IMR-90 (cell line): Measurements from ENCODE around the gene ITPK1. TPM values are rescaled to one million over a fixed set of nuclear protein-coding genes. Genes with fewer than 3 reads are reported as not detected.

Source experiments
- ATAC-seq: fragments of 200-7000 bp; cut with Tn5 transposase; 2 replicates; pipeline ENCODE4 v1.9.1; 2020; ENCODE audit warnings: low read depth, mild to moderate bottlenecking, moderate library complexity
- BruUV-seq: library from RNA; stranded (reverse); fragments of 400-500 nt; replicated peaks from 2 replicates; lab custom pipeline; 2021; lab: Mats Ljungman, UMichigan
- CTCF ChIA-PET: fragments of 300-600 bp; formaldehyde crosslinking; extraction: SDS; loops from one replicate; lab custom pipeline; 2021; ENCODE audit warnings: antibody characterized with exemption; lab: Yijun Ruan, JAX
- POLR2A ChIA-PET: fragments of 300-600 bp; sonication (Branson Sonifier 250); formaldehyde crosslinking; loops from one replicate; lab custom pipeline; 2022; ENCODE audit warnings: antibody characterized with exemption; ENCODE audit not compliant: unreplicated experiment; lab: Charles Lee
- DNase-seq: peaks from one replicate; pipeline ENCODE4 v3.0.0; 2013
- H2AFZ ChIP-seq: replicated peaks from 2 replicates; pipeline ENCODE3; 2013; ENCODE audit warnings: low read length, mild to moderate bottlenecking; ENCODE audit not compliant: poor library complexity
- H2AK5ac ChIP-seq: 2 replicates; pipeline ENCODE4 v1.6.1; 2013; ENCODE audit warnings: low read depth, low read length, inconsistent platforms
- H2AK9ac ChIP-seq: replicated peaks from 2 replicates; pipeline ENCODE3; 2013; ENCODE audit warnings: mild to moderate bottlenecking, low read depth, low read length, moderate library complexity; ENCODE audit not compliant: poor library complexity
- H2BK120ac ChIP-seq: 2 replicates; pipeline ENCODE4 v1.6.1; 2013; ENCODE audit warnings: low read depth, low read length, inconsistent platforms
- H2BK15ac ChIP-seq: 3 replicates; pipeline ENCODE4 v1.6.1; 2013; ENCODE audit warnings: low read depth, low read length, inconsistent platforms
- H2BK20ac ChIP-seq: 2 replicates; pipeline ENCODE4 v1.6.1; 2013; ENCODE audit warnings: low read depth, mild to moderate bottlenecking, inconsistent platforms, low read length, moderate library complexity
- H2BK5ac ChIP-seq: 2 replicates; pipeline ENCODE4 v1.6.1; 2013; ENCODE audit warnings: mild to moderate bottlenecking, low read depth, low read length, inconsistent platforms; ENCODE audit not compliant: poor library complexity, severe bottlenecking
- H3K14ac ChIP-seq: replicated peaks from 2 replicates; pipeline ENCODE4 v1.6.1; 2013; ENCODE audit warnings: low read depth, low read length, inconsistent platforms
- H3K18ac ChIP-seq: 2 replicates; pipeline ENCODE4 v1.6.1; 2013; ENCODE audit warnings: low read depth, low read length, control low read depth
- H3K23ac ChIP-seq: 2 replicates; pipeline ENCODE4 v1.6.1; 2013; ENCODE audit warnings: low read depth, low read length, inconsistent platforms
- H3K27ac ChIP-seq: 2 replicates; pipeline ENCODE4 v1.5.1; 2013; ENCODE audit warnings: mild to moderate bottlenecking, control low read depth, low read length; ENCODE audit not compliant: insufficient read depth
- H3K27me3 ChIP-seq: 2 replicates; pipeline ENCODE4 v1.6.1; 2013; ENCODE audit warnings: low read length; ENCODE audit not compliant: control insufficient read depth, insufficient read depth
- H3K36me3 ChIP-seq: 2 replicates; pipeline ENCODE4 v1.6.1; 2013; ENCODE audit warnings: low read length, mixed read lengths; ENCODE audit not compliant: control insufficient read depth, insufficient read depth
- H3K4ac ChIP-seq: 2 replicates; pipeline ENCODE4 v1.6.1; 2013; ENCODE audit warnings: low read depth, low read length, inconsistent platforms
- H3K4me1 ChIP-seq: 2 replicates; pipeline ENCODE4 v1.6.1; 2013; ENCODE audit warnings: low read length, mixed read lengths; ENCODE audit not compliant: control insufficient read depth, insufficient read depth
- H3K4me2 ChIP-seq: 2 replicates; pipeline ENCODE4 v1.6.1; 2013; ENCODE audit warnings: low read depth, mild to moderate bottlenecking, control low read depth, low read length, moderate library complexity
- H3K4me3 ChIP-seq: 2 replicates; pipeline ENCODE4 v1.5.1; 2013; ENCODE audit warnings: low read depth, mild to moderate bottlenecking, control low read depth, low read length, moderate library complexity; ENCODE audit not compliant: insufficient read depth
- H3K56ac ChIP-seq: 2 replicates; pipeline ENCODE4 v1.6.1; 2013; ENCODE audit warnings: low read length, inconsistent platforms; ENCODE audit not compliant: insufficient read depth; ENCODE audit errors: extremely low read depth
- H3K79me1 ChIP-seq, 2 experiments: 2 replicates each; pipeline ENCODE4 v1.6.1; 2013; ENCODE audit warnings: low read length in 2 of 2, inconsistent platforms in 1 of 2, low read depth in 1 of 2
- H3K9ac ChIP-seq: 2 replicates; pipeline ENCODE4 v1.6.1; 2013; ENCODE audit warnings: low read depth, low read length, control low read depth
- H3K9me1 ChIP-seq: 2 replicates; pipeline ENCODE4 v1.6.1; 2013; ENCODE audit warnings: low read length, inconsistent platforms; ENCODE audit not compliant: insufficient read depth
- H3K9me3 ChIP-seq: 2 replicates; pipeline ENCODE4 v1.6.1; 2013; ENCODE audit warnings: low read length; ENCODE audit not compliant: control insufficient read depth, insufficient read depth
- H4K20me1 ChIP-seq: 2 replicates; pipeline ENCODE4 v1.6.1; 2013; ENCODE audit warnings: low read length, inconsistent platforms; ENCODE audit not compliant: insufficient read depth
- H4K5ac ChIP-seq: 2 replicates; pipeline ENCODE4 v1.6.1; 2013; ENCODE audit warnings: mild to moderate bottlenecking, low read depth, low read length, control low read depth
- H4K8ac ChIP-seq, 2 experiments: 2 replicates each; pipeline ENCODE4 v1.6.1; 2013; ENCODE audit warnings: low read depth in 2 of 2, low read length in 2 of 2, control low read depth in 1 of 2, inconsistent platforms in 1 of 2
- H4K91ac ChIP-seq: 2 replicates; pipeline ENCODE4 v1.6.1; 2013; ENCODE audit warnings: low read depth, low read length, inconsistent platforms; ENCODE audit not compliant: insufficient read depth
- ELK1 ChIP-seq: fragments of 150-350 bp; IDR thresholded peaks from 2 replicates; pipeline ENCODE4 v1.6.1; 2016; ENCODE audit warnings: low read depth, mild to moderate bottlenecking, low read length, moderate library complexity, borderline replicate concordance
- RAD21 ChIP-seq: IDR thresholded peaks from 2 replicates; pipeline ENCODE4 v1.6.1; 2012; ENCODE audit warnings: low read length, improper control_type of control experiment
- RFX5 ChIP-seq: IDR thresholded peaks from 2 replicates; pipeline ENCODE4 v1.8.0; 2012; ENCODE audit warnings: low read depth, mild to moderate bottlenecking, low read length, moderate library complexity
- SMC3 ChIP-seq: fragments of 150-350 bp; IDR thresholded peaks from 2 replicates; pipeline ENCODE4 v1.6.1; 2016; ENCODE audit warnings: low read depth, mild to moderate bottlenecking, antibody characterized with exemption, low read length, moderate library complexity
- WGBS, 2 experiments: methylation state at CpG; one replicate each; pipeline versions ENCODE4 v1.1.5 to v1.1.7; 2013; ENCODE audit warnings: missing lambda C conversion rate in 2 of 2; ENCODE audit not compliant: insufficient read length in 1 of 2; ENCODE audit errors: extremely low coverage in 2 of 2; 5-methylcytosine and 5-hydroxymethylcytosine counted together
- dilution Hi-C: fragments of 300-500 bp; cut with HindIII; formaldehyde crosslinking; loops from one replicate; pipeline ENCODE4 v1.14.3; 2018; ENCODE audit warnings: low sequenced_read_pairs; ENCODE audit not compliant: unreplicated experiment
- in situ Hi-C: fragments of 300-500 bp; cut with MboI; formaldehyde crosslinking; loops from 3 replicates; pipeline ENCODE4 v1.14.3; 2019; ENCODE audit warnings: low sequenced_read_pairs, inconsistent platforms, mixed read lengths
- intact Hi-C: fragments of 100-400 bp; cut with micrococcal nuclease; formaldehyde crosslinking; loops from 2 replicates; pipeline ENCODE4 v1.10.0; 2022
- polyA plus RNA-seq, 3 experiments: library from polyadenylated mRNA; depleted of rRNA; stranded (reverse); fragments of >200 nt; gene quantifications; 2 replicates each; pipeline ENCODE4 v1.2.3, GENCODE V29; 2012; ENCODE audit warnings: low replicate concordance in 1 of 3
- total RNA-seq: library from RNA; depleted of rRNA; stranded (reverse); fragments of >200 nt; gene quantifications from 2 replicates; pipeline ENCODE4 v1.2.3, GENCODE V29; 2012

Gene ITPK1
- total and polyA plus RNA-seq, 2 of the 4 experiments (the other 2 are of a cell fraction) = 21.7 to 26.9 TPM

GRCh38 chr14:92984082-92984788, 131.5 kb downstream of the ITPK1 start:
- H3K4me3 ChIP-seq = no peak overlapping the region
- no peak overlapping the region for H4K5ac ChIP-seq
- H3K18ac ChIP-seq = no peak overlapping the region
- DNase-seq = no peak
- no peak overlapping the region for H2AK5ac ChIP-seq
- H3K4me2 ChIP-seq = no peak overlapping the region
- no CpG with 5 or more reads among the region's 5 CpGs for WGBS, 2 experiments
- BruUV-seq = no TSS peak
- H3K14ac ChIP-seq = no peak overlapping the region
- no peak overlapping the region for H3K9ac ChIP-seq
- dilution Hi-C loops = no loop called here
- H2BK15ac ChIP-seq = no peak overlapping the region
- peaks cover 2% of the 10 kb centered on the region; the same call in 1 of the 2 replicates for H3K4me1 ChIP-seq
- no peak overlapping the region for H4K8ac ChIP-seq
- ATAC-seq = no peak
- no peak overlapping the region for H4K91ac ChIP-seq
- intact Hi-C loops = no loop called here
- TF ChIP-seq RAD21 = no peak
- TF ChIP-seq RFX5 = no peak
- TF ChIP-seq SMC3 = no peak
- no peak for TF ChIP-seq ELK1
- in situ Hi-C loops = no loop called here
- no peaks in the 10 kb centered on the region for H3K9me3 ChIP-seq
- POLR2A ChIA-PET = no interaction called here
- no peak overlapping the region for H2BK20ac ChIP-seq
- H3K27ac ChIP-seq = no peak overlapping the region
- no peaks in the 10 kb centered on the region for H3K36me3 ChIP-seq
- H3K27me3 ChIP-seq = no peaks in the 10 kb centered on the region
- H3K23ac ChIP-seq = no peak overlapping the region
- H2AK9ac ChIP-seq = no peak overlapping the region
- H4K20me1 ChIP-seq = no peaks in the 10 kb centered on the region
- 0 out of 2 replicates have a peak, but pooled peaks cover 4% of the 10 kb centered on the region for H3K9me1 ChIP-seq
- H2BK120ac ChIP-seq = no peak overlapping the region
- no peaks in the 10 kb centered on the region for H3K79me1 ChIP-seq
- H2AFZ ChIP-seq = no peak overlapping the region
- no peak overlapping the region for H3K56ac ChIP-seq
- CTCF ChIA-PET = no interaction called here
- H2BK5ac ChIP-seq = no peak overlapping the region
- no peak overlapping the region for H3K4ac ChIP-seq
